SK-N-SH (cell line): ENCODE measurements around the gene TTK.

Experiments
- CTCF ChIP-seq: fragments of 200-600 bp; sonication (generic); IDR thresholded peaks from 2 replicates; pipeline ENCODE4 v1.6.1; 2017; ENCODE audit warnings: antibody characterized with exemption, mild to moderate bottlenecking, moderate library complexity
- EP300 ChIP-seq, 2 experiments: IDR thresholded peaks; 2 replicates each; pipeline versions ENCODE4 v1.4.0 to v1.6.1; 2012; ENCODE audit warnings: borderline replicate concordance in 1 of 2, low read depth in 1 of 2, low read length in 1 of 2
- EZH2phosphoT487 ChIP-seq: fragments of 200-600 bp; sonication (generic); IDR thresholded peaks from 2 replicates; pipeline ENCODE4 v1.6.1; 2017; ENCODE audit warnings: low read depth, mixed run types, mild to moderate bottlenecking, antibody characterized with exemption, moderate library complexity, borderline replicate concordance
- GATA2 ChIP-seq: sonication (generic); formaldehyde crosslinking; IDR thresholded peaks from 2 replicates; pipeline ENCODE4 v1.5.0; 2020; ENCODE audit warnings: mild to moderate bottlenecking, missing genetic modification reagents
- IRF3 ChIP-seq: fragments of 150-350 bp; IDR thresholded peaks from 2 replicates; pipeline ENCODE4 v1.6.1; 2016; ENCODE audit warnings: mild to moderate bottlenecking, low read depth, low read length
- MXI1 ChIP-seq: IDR thresholded peaks from 2 replicates; pipeline ENCODE4 v1.6.1; 2012; ENCODE audit warnings: mild to moderate bottlenecking, low read depth, low read length, improper control_type of control experiment
- POLR2AphosphoS5 ChIP-seq: IDR thresholded peaks from 2 replicates; pipeline ENCODE4 v1.6.1; 2012; ENCODE audit warnings: low read depth, low read length
- RCOR1 ChIP-seq: fragments of 150-350 bp; IDR thresholded peaks from 2 replicates; pipeline ENCODE4 v1.6.1; 2017; ENCODE audit warnings: antibody characterized with exemption, low read length
- RFX5 ChIP-seq: IDR thresholded peaks from 2 replicates; pipeline ENCODE4 v1.6.1; 2012; ENCODE audit warnings: mild to moderate bottlenecking, improper control_type of control experiment, low read length
- RXRA ChIP-seq: IDR thresholded peaks from 2 replicates; pipeline ENCODE4 v1.4.0; 2012; ENCODE audit warnings: low read depth, mild to moderate bottlenecking, borderline replicate concordance
- TAF1 ChIP-seq: IDR thresholded peaks from 2 replicates; pipeline ENCODE4 v1.6.1; 2012; ENCODE audit warnings: low read depth, mild to moderate bottlenecking, low read length, moderate library complexity, borderline replicate concordance
- USF2 ChIP-seq: fragments of 150-350 bp; IDR thresholded peaks from 2 replicates; pipeline ENCODE4 v1.6.1; 2017; ENCODE audit warnings: antibody characterized with exemption, low read length, low read depth, borderline replicate concordance

GRCh38 chr6:79984261-79984660, 20.2 kb upstream of the TTK start:
- TF ChIP-seq RCOR1 (no peak), POLR2AphosphoS5 (no peak), EP300 (IDR thresholded peaks at IDR 0.05; ENCODE audit: borderline replicate concordance in 1 of 2, low read depth in 1 of 2, low read length in 1 of 2) (no peak), CTCF (no peak), USF2 (no peak), GATA2 (no peak), MXI1 (no peak), TAF1 (no peak), EZH2phosphoT487 (no peak), RFX5 (no peak), RXRA (no peak), IRF3 (no peak)
